Neural progenitor cell (in vitro differentiated cells): ENCODE results near the gene MRPL45. TPM values are rescaled to one million over a fixed set of nuclear protein-coding genes. Genes with fewer than 3 reads are reported as not detected.

Experiments used
- DNase-seq: peaks from one replicate; pipeline ENCODE4 v3.0.0-alpha.2; 2016; ENCODE audit warnings: low spot score
- H2AFZ ChIP-seq: fragments of 200-600 bp; sonication (generic); replicated peaks from 2 replicates; pipeline ENCODE4 v1.6.1; 2016; ENCODE audit warnings: antibody characterized with exemption
- H3F3A ChIP-seq: fragments of 200-600 bp; sonication (generic); 2 replicates; pipeline ENCODE4 v1.6.1; 2016; ENCODE audit warnings: antibody characterized with exemption, low read depth
- H3K27ac ChIP-seq: fragments of 200-600 bp; sonication (generic); 2 replicates; pipeline ENCODE4 v1.5.1; 2016; ENCODE audit warnings: mild to moderate bottlenecking
- H3K27me3 ChIP-seq: fragments of 200-600 bp; sonication (generic); 2 replicates; pipeline ENCODE4 v1.6.1; 2016; ENCODE audit warnings: mild to moderate bottlenecking, moderate library complexity
- H3K36me3 ChIP-seq: fragments of 200-600 bp; sonication (generic); 2 replicates; pipeline ENCODE4 v1.5.1; 2016
- H3K4me1 ChIP-seq: fragments of 200-600 bp; sonication (generic); 2 replicates; pipeline ENCODE4 v1.6.1; 2016; ENCODE audit warnings: mixed run types
- H3K4me2 ChIP-seq: fragments of 200-600 bp; sonication (generic); 2 replicates; pipeline ENCODE4 v1.6.1; 2016
- H3K4me3 ChIP-seq: fragments of 200-600 bp; sonication (generic); 2 replicates; pipeline ENCODE4 v1.5.1; 2016
- H3K79me2 ChIP-seq: fragments of 200-600 bp; sonication (generic); 2 replicates; pipeline ENCODE4 v1.6.1; 2016; ENCODE audit warnings: low read depth
- H3K9ac ChIP-seq: fragments of 200-600 bp; sonication (generic); 2 replicates; pipeline ENCODE4 v1.6.1; 2016
- H3K9me3 ChIP-seq: fragments of 200-600 bp; sonication (generic); 2 replicates; pipeline ENCODE4 v1.5.1; 2016; ENCODE audit warnings: low read depth
- H4K20me1 ChIP-seq: fragments of 200-600 bp; sonication (generic); 2 replicates; pipeline ENCODE4 v1.6.1; 2016; ENCODE audit warnings: low read depth
- H3K27ac Mint-ChIP-seq: 3 replicates; pipeline ENCODE4 v1.8.0; 2021; ENCODE audit warnings: mixed read lengths
- H3K27me3 Mint-ChIP-seq: 2 replicates; pipeline ENCODE4 v1.8.0; 2022; ENCODE audit warnings: low read depth, mild to moderate bottlenecking, inconsistent platforms, moderate library complexity, mixed read lengths; ENCODE audit not compliant: insufficient read depth
- H3K36me3 Mint-ChIP-seq: 3 replicates; pipeline ENCODE4 v1.8.0; 2021; ENCODE audit warnings: mixed read lengths
- H3K4me1 Mint-ChIP-seq: 3 replicates; pipeline ENCODE4 v1.8.0; 2021; ENCODE audit warnings: mixed read lengths
- H3K4me3 Mint-ChIP-seq: 3 replicates; pipeline ENCODE4 v1.8.0; 2021; ENCODE audit warnings: mild to moderate bottlenecking, moderate library complexity, mixed read lengths
- H3K9me3 Mint-ChIP-seq: 3 replicates; pipeline ENCODE4 v1.8.0; 2020; ENCODE audit warnings: mixed read lengths
- CTCF ChIP-seq: fragments of 200-600 bp; sonication (generic); IDR thresholded peaks from 2 replicates; pipeline ENCODE4 v1.5.1; 2017; ENCODE audit warnings: antibody characterized with exemption, mild to moderate bottlenecking
- EZH2 ChIP-seq: fragments of 200-600 bp; sonication (generic); IDR thresholded peaks from 2 replicates; pipeline ENCODE4 v1.6.1; 2017; ENCODE audit warnings: antibody characterized with exemption, mild to moderate bottlenecking, moderate library complexity
- EZH2phosphoT487 ChIP-seq: fragments of 200-600 bp; sonication (generic); IDR thresholded peaks from 2 replicates; pipeline ENCODE4 v1.6.1; 2017; ENCODE audit warnings: antibody characterized with exemption
- total RNA-seq: library from RNA; depleted of rRNA; stranded (reverse); fragments of >200 nt; gene quantifications from 2 replicates; pipeline ENCODE4 v1.2.3, GENCODE V29; 2015; ENCODE audit warnings: low replicate concordance

The MRPL45 gene
- total RNA-seq, 1 donor from 2014 or later = 68.3 TPM

GRCh38 chr17:38322156-38322779, 25.3 kb downstream of the MRPL45 start:
- no peaks in the 10 kb centered on the region for H3K9me3 ChIP-seq
- no peaks in the 10 kb centered on the region for H3K9me3 Mint-ChIP-seq
- no peak overlapping the region for H3K27ac ChIP-seq
- H4K20me1 ChIP-seq = no peaks in the 10 kb centered on the region
- no peak overlapping the region for H3K27ac Mint-ChIP-seq
- H3K4me1 ChIP-seq = peaks cover 19% of the 10 kb centered on the region
- no peak overlapping the region for H3K4me3 ChIP-seq
- H2AFZ ChIP-seq = no peak overlapping the region
- H3K36me3 Mint-ChIP-seq = peaks cover 20% of the 10 kb centered on the region
- peaks cover 7% of the 10 kb centered on the region for H3K36me3 ChIP-seq
- H3K4me2 ChIP-seq = no peak overlapping the region
- no peak overlapping the region for H3K4me3 Mint-ChIP-seq
- H3F3A ChIP-seq = peaks cover 32% of the 10 kb centered on the region
- peaks cover 13% of the 10 kb centered on the region for H3K4me1 Mint-ChIP-seq
- peak; percentile 67 for DNase-seq
- H3K79me2 ChIP-seq = no peaks in the 10 kb centered on the region
- H3K9ac ChIP-seq = no peak overlapping the region
- H3K27me3 Mint-ChIP-seq = peaks cover 1% of the 10 kb centered on the region
- no peaks in the 10 kb centered on the region for H3K27me3 ChIP-seq
- TF ChIP-seq EZH2 = no peak
- TF ChIP-seq EZH2phosphoT487 = no peak
- peak; percentile 66 for TF ChIP-seq CTCF

GRCh38 chr17:38322897-38323296, 25.9 kb downstream of the MRPL45 start:
- DNase-seq = no peak
- Mint-ChIP-seq H3K9me3 (no peaks in the 10 kb centered on the region), H3K27ac (no peak overlapping the region), H3K4me1 (peaks cover 13% of the 10 kb centered on the region), H3K4me3 (no peak overlapping the region), H3K36me3 (peaks cover 19% of the 10 kb centered on the region), H3K27me3 (peaks cover 5% of the 10 kb centered on the region)
- H3K36me3 ChIP-seq = peaks cover 7% of the 10 kb centered on the region
- H3K27me3 ChIP-seq = no peaks in the 10 kb centered on the region
- no peaks in the 10 kb centered on the region for H3K79me2 ChIP-seq
- TF ChIP-seq EZH2phosphoT487 (no peak), EZH2 (no peak), CTCF (no peak)
- H3K9me3 ChIP-seq = no peaks in the 10 kb centered on the region
- H3K27ac ChIP-seq = no peak overlapping the region
- no peak overlapping the region for H3K4me3 ChIP-seq
- H2AFZ ChIP-seq = no peak overlapping the region
- H3K4me2 ChIP-seq = no peak overlapping the region
- peaks cover 19% of the 10 kb centered on the region for H3K4me1 ChIP-seq
- H4K20me1 ChIP-seq = no peaks in the 10 kb centered on the region
- peaks cover 32% of the 10 kb centered on the region for H3F3A ChIP-seq
- no peak overlapping the region for H3K9ac ChIP-seq

GRCh38 chr17:38324141-38324697, 27.3 kb downstream of the MRPL45 start:
- Histone ChIP-seq H3K4me2 (peak overlapping the region; percentile 62), H3K27ac (no peak overlapping the region), H3K4me3 (no peak overlapping the region), H3K36me3 (peaks cover 7% of the 10 kb centered on the region), H3F3A (peaks cover 32% of the 10 kb centered on the region), H2AFZ (no peak overlapping the region), H3K27me3 (no peaks in the 10 kb centered on the region), H4K20me1 (no peaks in the 10 kb centered on the region), H3K4me1 (peaks cover 19% of the 10 kb centered on the region), H3K9me3 (no peaks in the 10 kb centered on the region), H3K79me2 (no peaks in the 10 kb centered on the region), H3K9ac (no peak overlapping the region)
- Mint-ChIP-seq H3K4me1 (peaks cover 13% of the 10 kb centered on the region), H3K9me3 (no peaks in the 10 kb centered on the region), H3K27ac (no peak overlapping the region), H3K36me3 (peaks cover 16% of the 10 kb centered on the region), H3K4me3 (no peak overlapping the region), H3K27me3 (peaks cover 8% of the 10 kb centered on the region)
- TF ChIP-seq EZH2phosphoT487 (no peak), EZH2 (no peak), CTCF (no peak)
- DNase-seq = no peak
